Measurements from ENCODE around the gene PAPPA. TPM values are rescaled to one million over a fixed set of nuclear protein-coding genes. Genes with fewer than 3 reads are reported as not detected.

Gene PAPPA
- total and polyA plus RNA-seq, 9 of the 15 experiments (the other 6 are each of a cell fraction or from before 2014, with no cell fraction given), result 0.06 to 0.18 (median 0.11) TPM

DNA sequence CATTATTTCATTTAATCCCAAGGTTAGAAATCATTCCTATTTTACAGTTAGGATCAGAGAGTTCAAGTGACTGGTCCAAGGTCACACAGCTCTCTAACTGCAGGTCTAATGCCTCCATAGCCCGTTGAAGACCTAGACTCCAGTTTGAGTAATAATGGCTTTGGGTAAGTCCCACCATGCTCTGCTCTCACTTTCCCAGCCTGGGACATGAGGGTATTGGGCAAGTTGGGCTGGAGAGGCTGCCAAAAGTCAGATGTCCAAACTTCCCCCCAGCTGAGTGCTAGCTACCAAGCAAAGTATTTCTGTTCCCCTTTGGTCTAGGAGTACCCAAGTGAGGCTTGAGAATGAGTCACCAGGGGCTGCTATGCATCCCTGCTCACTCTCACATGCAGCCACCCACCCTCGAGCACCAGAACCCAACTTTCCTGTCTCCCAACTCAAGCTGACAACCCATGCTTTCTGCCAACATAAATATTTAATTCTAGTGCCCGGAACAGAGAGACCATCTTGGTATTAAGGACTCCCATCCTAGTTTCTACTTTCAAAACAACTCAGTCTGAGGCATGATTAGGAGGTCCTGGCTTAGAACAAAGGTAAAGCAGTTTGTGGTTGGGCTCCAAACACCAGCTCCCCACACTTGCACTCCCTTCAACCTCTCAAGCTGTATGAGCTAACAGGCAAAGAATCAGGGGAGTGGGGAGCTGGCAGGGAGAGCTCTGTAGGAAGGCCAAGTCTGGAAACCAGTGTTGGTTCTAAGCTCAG lies 297.0 kb downstream of the PAPPA start:
- ATAC-seq, result peak; percentile 38
- Histone ChIP-seq H3K4me3 (no peak overlapping the region), H3K9me3 (replicated peaks; ENCODE audit: control insufficient read depth, insufficient read depth, low read depth, low read length) (no peaks in the 10 kb centered on the region), H3K36me3 (ENCODE audit: control insufficient read depth, insufficient read depth, low read length) (no peaks in the 10 kb centered on the region), H3K9me1 (ENCODE audit: control insufficient read depth, insufficient read depth, low read length) (no peaks in the 10 kb centered on the region), H3K79me2 (ENCODE audit: control insufficient read depth, insufficient read depth, low read length) (no peaks in the 10 kb centered on the region), H3K27ac (ENCODE audit: extremely low read depth, low read depth, low read length) (peak overlapping the region; percentile 32; the same call in 2 of the 3 replicates), H3K4me2 (ENCODE audit: insufficient read depth, low read length) (peak overlapping the region; percentile 11; the same call in 1 of the 2 replicates), H3K4me1 (replicated peaks in 1 of 2; ENCODE audit: control insufficient read depth in 2 of 2, insufficient read depth in 2 of 2, low read length in 2 of 2) (peaks cover 10 to 35% of the 10 kb centered on the region in 2 experiments), H3K9ac (ENCODE audit: insufficient read depth in 1 of 2, low read depth in 2 of 2, low read length in 2 of 2) (peak overlapping the region in 1 of 2 experiments; percentile 5; a peak in 1 of 4 replicates), H4K20me1 (replicated peaks; ENCODE audit: control insufficient read depth, insufficient read depth, low read length) (no peaks in the 10 kb centered on the region), H3K27me3 (ENCODE audit: control insufficient read depth in 2 of 2, insufficient read depth in 2 of 2, low read length in 2 of 2) (no peaks in the 10 kb centered on the region), H2AFZ (ENCODE audit: low read depth, low read length) (peak overlapping the region; percentile 61)
- in situ Hi-C loops (cut with MboI) (no loop called here), intact Hi-C loops (cut with micrococcal nuclease) (no loop called here)
- ChIA-PET POLR2A (interaction anchor here (0.6 to 1.8 kb wide), 8 partner anchors 13 to 1895 kb away, joined by 3 to 5 read pairs (median 4); no protein-coding TSS in a partner anchor), CTCF (ENCODE audit: low intra/inter-chr PET ratio) (no interaction called here)
- WGBS (ENCODE audit: insufficient coverage, low coverage, missing lambda C conversion rate), result 59% methylated on average over 3 of the region's 3 CpGs
- no peak for FAIRE-seq
- BruUV-seq (replicated peaks), result no TSS peak
- DNase-seq (ENCODE audit: extremely low read depth in 1 of 4, low spot score in 3 of 4), result no peak
- TF ChIP-seq, protein P1, sequence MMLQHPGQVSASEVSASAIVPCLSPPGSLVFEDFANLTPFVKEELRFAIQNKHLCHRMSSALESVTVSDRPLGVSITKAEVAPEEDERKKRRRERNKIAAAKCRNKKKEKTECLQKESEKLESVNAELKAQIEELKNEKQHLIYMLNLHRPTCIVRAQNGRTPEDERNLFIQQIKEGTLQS (IDR thresholded peaks at IDR 0.05), result peak; percentile 64
- TF ChIP-seq, protein P1 (CRISPR knock-in tag; conservative IDR thresholded peaks at IDR 0.05), result no peak
- TF ChIP-seq YBX1 (IDR thresholded peaks at IDR 0.05), result no peak
- TF ChIP-seq HDAC2 (IDR thresholded peaks at IDR 0.05), result peak; percentile 80; the same call in 1 of the 2 replicates
- TF ChIP-seq RBM25 (IDR thresholded peaks at IDR 0.05; ENCODE audit: low read depth, low read length, severe bottlenecking), result peak; percentile 86
- TF ChIP-seq SIN3A (IDR thresholded peaks at IDR 0.05; ENCODE audit: borderline replicate concordance in 2 of 2, control insufficient read depth in 1 of 2, low read depth in 2 of 2, low read length in 2 of 2), result no peak
- TF ChIP-seq, protein P2, sequence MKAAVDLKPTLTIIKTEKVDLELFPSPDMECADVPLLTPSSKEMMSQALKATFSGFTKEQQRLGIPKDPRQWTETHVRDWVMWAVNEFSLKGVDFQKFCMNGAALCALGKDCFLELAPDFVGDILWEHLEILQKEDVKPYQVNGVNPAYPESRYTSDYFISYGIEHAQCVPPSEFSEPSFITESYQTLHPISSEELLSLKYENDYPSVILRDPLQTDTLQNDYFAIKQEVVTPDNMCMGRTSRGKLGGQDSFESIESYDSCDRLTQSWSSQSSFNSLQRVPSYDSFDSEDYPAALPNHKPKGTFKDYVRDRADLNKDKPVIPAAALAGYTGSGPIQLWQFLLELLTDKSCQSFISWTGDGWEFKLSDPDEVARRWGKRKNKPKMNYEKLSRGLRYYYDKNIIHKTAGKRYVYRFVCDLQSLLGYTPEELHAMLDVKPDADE (conservative IDR thresholded peaks at IDR 0.05; ENCODE audit: control insufficient read depth, low read depth, low read length), result no peak
- TF ChIP-seq BCOR (IDR thresholded peaks at IDR 0.05), result peak; percentile 92
- no peak for TF ChIP-seq TAL1 (IDR thresholded peaks at IDR 0.05)
- no peak for TF ChIP-seq ZFP30 (CRISPR knock-in tag; IDR thresholded peaks at IDR 0.05; ENCODE audit: borderline replicate concordance)
- peak; percentile 84 for TF ChIP-seq ZFP36 (IDR thresholded peaks at IDR 0.05; ENCODE audit: low read depth, low read length, partially characterized antibody)
- TF ChIP-seq, protein P3, sequence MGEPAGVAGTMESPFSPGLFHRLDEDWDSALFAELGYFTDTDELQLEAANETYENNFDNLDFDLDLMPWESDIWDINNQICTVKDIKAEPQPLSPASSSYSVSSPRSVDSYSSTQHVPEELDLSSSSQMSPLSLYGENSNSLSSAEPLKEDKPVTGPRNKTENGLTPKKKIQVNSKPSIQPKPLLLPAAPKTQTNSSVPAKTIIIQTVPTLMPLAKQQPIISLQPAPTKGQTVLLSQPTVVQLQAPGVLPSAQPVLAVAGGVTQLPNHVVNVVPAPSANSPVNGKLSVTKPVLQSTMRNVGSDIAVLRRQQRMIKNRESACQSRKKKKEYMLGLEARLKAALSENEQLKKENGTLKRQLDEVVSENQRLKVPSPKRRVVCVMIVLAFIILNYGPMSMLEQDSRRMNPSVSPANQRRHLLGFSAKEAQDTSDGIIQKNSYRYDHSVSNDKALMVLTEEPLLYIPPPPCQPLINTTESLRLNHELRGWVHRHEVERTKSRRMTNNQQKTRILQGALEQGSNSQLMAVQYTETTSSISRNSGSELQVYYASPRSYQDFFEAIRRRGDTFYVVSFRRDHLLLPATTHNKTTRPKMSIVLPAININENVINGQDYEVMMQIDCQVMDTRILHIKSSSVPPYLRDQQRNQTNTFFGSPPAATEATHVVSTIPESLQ (CRISPR knock-in tag; IDR thresholded peaks at IDR 0.05), result no peak
- no peak for TF ChIP-seq MECOM (CRISPR knock-in tag; IDR thresholded peaks at IDR 0.05)
- TF ChIP-seq, protein P4, sequence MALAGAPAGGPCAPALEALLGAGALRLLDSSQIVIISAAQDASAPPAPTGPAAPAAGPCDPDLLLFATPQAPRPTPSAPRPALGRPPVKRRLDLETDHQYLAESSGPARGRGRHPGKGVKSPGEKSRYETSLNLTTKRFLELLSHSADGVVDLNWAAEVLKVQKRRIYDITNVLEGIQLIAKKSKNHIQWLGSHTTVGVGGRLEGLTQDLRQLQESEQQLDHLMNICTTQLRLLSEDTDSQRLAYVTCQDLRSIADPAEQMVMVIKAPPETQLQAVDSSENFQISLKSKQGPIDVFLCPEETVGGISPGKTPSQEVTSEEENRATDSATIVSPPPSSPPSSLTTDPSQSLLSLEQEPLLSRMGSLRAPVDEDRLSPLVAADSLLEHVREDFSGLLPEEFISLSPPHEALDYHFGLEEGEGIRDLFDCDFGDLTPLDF (CRISPR knock-in tag; IDR thresholded peaks at IDR 0.05), result no peak
- TF ChIP-seq KDM1A (IDR thresholded peaks at IDR 0.05), result peak; percentile 68 to 73
- peak; percentile 76 for TF ChIP-seq JUND (IDR thresholded peaks at IDR 0.05; ENCODE audit: borderline replicate concordance, low read depth, low read length)
- TF ChIP-seq JUND (tag; IDR thresholded peaks at IDR 0.05; ENCODE audit: borderline replicate concordance, low read depth, low read length), result peak; percentile 58; the same call in 2 of the 3 replicates
